Measurements from ENCODE around the gene ABTB2. TPM values are rescaled to one million over a fixed set of nuclear protein-coding genes. Genes with fewer than 3 reads are reported as not detected.
"Not testable (repeated sequence)": the region's sequence is repeated elsewhere in the genome, so short reads cannot be mapped to it uniquely, and the experiment has no call there.

ABTB2 gene
- 6.1 TPM for total RNA-seq
- long read RNA-seq, partial matches to known transcripts = 0 of 3 reads
- long read RNA-seq, other reads (novel, unspliced or antisense) = 3 of 3 reads

DNA sequence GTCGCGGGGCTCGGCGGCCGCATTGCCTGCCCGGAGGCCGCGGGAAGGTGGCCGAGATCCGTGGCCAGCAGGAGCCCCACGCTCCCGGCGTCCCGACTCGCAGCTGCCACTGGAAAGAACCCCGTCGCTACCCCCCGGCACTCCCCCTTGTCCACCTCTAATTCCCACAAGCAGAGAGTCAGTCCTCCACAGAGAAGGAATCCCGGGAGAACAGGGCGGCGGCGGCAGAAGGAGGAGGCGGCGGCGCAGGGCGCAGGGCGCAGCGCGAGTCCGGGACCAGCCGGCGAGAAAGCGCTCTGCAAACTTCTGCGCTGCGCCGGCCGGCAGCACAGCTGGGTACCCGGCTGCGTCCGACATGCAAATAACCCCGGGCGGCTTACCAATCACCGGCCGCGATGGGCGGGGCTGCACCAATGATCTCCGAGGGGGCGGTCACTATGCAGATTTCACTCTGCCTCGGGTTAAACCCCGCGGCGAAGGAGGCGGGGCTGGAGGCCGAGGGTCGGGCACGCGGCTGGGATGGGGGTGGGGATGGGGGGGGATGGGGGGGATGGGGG lies at the start of gene ABTB2:
TSS of gene ABTB2 (minus strand) at position 310 of the 557 bp plus-strand sequence.
- peak; percentile 98 for DNase-seq (ENCODE audit: low spot score)

DNA sequence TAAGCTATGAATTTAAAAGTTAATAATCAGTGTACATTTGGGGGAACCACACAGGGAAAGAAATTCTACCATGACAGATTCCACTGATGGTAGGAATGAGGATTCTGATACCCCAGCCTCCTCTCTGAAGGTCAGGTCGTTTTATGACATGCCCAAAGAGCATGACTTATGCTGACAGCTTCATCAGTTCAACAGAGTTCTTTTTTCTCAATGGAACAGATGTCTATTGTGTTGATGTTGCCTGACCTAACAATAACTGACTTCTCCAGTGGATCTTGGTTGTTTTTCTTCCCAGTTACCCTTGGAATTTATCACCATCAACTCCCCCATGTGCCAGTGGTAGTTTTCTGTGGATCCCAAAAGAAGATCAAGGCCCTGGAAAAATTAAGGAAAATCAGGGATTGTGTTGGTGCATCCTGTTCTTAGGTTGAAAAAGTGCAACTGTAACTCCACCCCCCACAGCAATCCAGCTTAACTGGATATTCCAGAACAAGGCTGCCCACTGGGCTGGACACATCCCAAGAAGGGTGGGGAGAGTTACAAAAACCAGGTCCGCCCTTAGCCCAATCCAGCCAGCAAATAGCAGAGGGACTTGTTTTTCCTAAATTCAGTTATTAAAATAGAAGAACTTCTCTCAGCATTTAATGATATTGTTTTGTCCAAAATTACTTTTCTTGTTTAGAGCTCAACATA lies 49.5 kb upstream of the ABTB2 start:
- DNase-seq (ENCODE audit: low spot score) = no peak

DNA sequence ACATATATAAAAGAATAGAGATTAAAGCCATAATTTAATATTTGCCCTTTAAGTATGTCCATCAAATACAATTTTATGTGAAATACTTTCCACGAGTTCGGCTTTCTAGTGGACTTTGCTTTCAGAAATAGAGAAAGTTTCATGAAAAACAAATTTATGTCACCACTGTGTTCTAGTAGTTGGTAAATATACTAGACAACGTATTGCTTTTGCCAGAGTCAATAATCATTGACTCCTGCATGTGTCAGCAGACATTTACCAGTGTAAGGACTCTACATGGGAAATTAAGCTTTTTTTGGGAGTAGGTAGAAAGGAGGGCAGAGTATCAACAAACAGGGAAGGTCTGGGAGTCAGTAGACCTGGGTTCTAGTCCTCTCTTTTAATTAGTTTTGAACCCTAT lies 48.6 kb upstream of the ABTB2 start:
- no peak for DNase-seq (ENCODE audit: low spot score)

- DNase-seq (ENCODE audit: low spot score) = no peak
Measured at GRCh38 chr11:34405079-34405858, 47.5 kb upstream of the ABTB2 start.

DNA sequence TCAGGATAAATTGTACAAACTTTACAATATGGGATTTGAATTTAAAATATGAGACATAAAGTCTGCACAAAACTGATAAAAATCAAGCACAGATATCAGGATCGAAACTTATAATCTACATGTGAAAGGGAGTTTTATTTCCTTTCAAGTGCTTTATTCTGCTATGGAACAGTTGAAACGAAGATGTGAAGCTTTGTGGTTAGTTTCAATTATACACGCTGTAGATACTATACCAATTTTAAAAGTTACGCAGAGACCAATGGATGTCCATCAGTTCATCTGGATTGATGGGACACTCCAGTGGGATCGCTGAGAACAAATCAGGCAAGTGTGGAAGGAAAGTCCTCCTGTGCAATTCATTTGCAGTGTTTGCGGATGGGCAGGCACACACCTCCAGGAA lies 46.5 kb upstream of the ABTB2 start:
- DNase-seq (ENCODE audit: low spot score) = no peak

- DNase-seq (ENCODE audit: low spot score) = no peak
Measured at GRCh38 chr11:34403431-34403830, 45.6 kb upstream of the ABTB2 start.

DNA sequence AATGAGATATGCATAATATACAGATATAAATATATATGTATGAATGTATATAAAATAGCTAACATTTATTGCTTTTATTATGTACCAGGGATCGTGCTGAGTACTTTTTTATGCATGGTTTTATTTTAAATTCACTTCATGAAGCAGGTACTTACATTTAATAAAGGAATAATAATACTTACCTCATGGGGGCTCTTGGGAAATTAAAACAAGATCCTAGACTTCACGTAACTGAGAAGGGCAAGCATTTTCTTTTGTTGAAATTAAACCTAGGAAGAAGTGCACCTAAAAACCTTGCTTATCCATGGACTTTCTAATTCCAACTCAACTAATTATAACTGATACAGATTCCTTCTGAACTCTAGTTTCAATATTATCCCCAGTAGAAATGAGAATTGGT lies 40.0 kb upstream of the ABTB2 start:
- DNase-seq (ENCODE audit: low spot score) = no peak

DNA sequence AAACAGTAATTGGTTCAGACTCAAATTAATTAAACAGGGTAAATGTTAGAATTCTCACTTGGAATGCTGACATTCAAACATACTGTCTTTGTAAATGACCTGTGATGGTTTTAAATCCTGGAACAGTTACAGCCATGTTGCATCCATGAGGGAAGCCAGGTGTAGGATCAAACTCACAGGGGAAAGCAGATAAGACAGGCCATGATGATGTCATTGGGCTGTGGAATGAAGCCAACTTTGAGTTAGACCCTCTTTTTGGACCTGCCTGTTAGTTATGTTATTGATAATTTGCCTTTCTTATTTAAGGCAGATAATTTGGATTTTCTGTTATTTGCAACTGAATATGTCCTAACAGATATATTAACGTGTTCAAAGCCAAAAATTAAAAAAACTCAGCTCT lies 39.3 kb upstream of the ABTB2 start:
- no peak for DNase-seq (ENCODE audit: low spot score)

GRCh38 chr11:34395916-34396550 lies 38.2 kb upstream of the ABTB2 start:
- DNase-seq (ENCODE audit: low spot score) = no peak

GRCh38 chr11:34394771-34395300 lies 37.0 kb upstream of the ABTB2 start:
- no peak for DNase-seq (ENCODE audit: low spot score)

- DNase-seq (ENCODE audit: low spot score) = no peak
Measured at GRCh38 chr11:34387653-34388052, 29.8 kb upstream of the ABTB2 start.

DNA sequence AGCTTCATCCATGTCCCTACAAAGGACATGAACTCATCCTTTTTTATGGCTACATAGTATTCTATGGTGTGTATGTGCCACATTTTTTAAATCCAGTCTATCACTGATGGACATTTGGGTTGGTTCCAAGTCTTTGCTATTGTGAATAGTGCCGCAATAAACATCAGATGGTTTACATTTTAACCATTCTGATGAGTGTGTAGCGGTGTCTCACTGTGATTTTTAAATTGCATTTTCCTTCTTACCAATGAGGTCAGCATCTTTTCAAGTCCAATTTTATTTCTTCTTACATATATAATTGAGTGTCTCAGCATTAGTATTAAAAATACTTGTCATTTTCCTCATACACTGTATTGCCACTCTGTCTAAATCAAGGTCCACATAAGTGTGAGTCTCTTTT lies 28.5 kb upstream of the ABTB2 start:
- not testable (repeated sequence) for DNase-seq (ENCODE audit: low spot score)

- DNase-seq (ENCODE audit: low spot score) = no peak
Measured at GRCh38 chr11:34382532-34383276, 24.9 kb upstream of the ABTB2 start.

DNA sequence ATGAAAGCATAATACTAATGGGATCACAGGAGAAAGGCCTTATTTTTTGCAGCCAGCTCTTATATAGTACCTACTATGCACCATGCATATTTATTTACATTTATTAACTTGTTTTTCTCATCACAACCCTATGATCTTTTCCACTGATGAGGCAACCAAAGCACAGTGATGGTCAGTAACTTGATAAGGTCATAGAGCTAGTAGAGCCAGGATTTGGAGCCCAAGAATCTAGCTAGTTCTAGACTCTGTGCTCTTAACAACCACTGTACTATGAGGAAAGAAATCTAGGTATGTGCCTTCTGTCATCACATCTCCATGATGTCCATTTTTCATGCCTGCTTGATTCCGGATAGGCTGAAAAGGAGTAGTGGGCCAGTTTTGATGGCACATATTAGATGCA lies 24.0 kb upstream of the ABTB2 start:
- DNase-seq (ENCODE audit: low spot score) = no peak

GRCh38 chr11:34380696-34381095 lies 22.9 kb upstream of the ABTB2 start:
- DNase-seq (ENCODE audit: low spot score) = no peak

DNA sequence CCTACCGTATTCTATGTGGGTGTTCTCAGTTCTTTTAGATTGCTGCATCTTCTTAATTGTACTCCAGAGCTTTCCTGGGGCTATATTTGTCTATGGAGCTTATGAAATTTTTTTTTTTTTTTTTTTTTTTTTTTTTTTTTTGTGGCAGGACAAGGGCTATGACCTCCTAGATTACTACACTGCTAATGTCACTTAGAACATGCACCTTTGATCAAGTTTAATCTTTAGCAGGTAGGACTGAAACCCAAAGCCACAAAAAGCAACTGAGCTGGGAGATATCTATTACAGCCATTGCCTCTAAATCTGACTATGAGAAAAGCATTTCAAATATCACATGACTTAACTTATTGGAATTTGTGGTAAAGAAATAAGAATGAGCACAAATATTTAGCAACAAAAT lies 21.7 kb upstream of the ABTB2 start:
- no peak for DNase-seq (ENCODE audit: low spot score)

DNA sequence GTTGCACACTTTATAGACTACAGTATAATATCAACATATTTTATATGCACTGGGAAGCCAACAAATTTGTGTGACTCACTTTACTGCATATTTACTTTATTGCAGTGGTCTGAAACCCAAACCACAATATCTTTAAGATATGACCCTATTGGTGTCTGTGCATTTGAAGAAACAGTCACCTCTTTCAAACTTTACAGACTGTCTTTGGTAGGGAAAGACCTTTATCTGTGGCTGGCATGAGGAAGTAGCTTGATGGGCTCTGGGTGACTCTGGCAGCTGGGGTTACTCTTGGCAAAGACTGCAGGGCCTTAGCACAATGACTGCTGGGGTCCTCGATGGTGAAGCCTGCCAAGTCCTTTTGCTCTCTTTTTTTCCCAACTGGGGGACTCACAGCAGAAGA lies 21.3 kb upstream of the ABTB2 start:
- DNase-seq (ENCODE audit: low spot score) = no peak

DNA sequence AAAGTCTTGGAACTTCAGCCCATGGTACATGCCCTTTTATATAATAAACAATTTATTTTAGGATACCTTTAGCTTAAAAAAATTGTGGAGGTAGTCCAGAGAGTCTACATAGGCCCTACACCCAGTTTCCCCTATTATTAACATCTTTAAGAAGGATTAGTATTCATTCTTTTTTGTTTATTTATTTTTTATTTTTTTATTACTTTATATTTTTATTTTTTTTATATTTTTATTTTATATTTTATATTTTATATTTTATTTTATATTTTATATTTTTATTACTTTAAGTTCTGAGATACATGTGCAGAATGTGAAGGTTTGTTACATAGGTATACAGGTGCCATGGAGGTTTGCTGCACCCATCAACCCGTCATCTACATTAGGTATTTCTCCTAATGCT lies 15.9 kb upstream of the ABTB2 start:
- DNase-seq (ENCODE audit: low spot score) = no peak

- no peak for DNase-seq (ENCODE audit: low spot score)
Measured at GRCh38 chr11:34366522-34366921, 8.7 kb upstream of the ABTB2 start.

DNA sequence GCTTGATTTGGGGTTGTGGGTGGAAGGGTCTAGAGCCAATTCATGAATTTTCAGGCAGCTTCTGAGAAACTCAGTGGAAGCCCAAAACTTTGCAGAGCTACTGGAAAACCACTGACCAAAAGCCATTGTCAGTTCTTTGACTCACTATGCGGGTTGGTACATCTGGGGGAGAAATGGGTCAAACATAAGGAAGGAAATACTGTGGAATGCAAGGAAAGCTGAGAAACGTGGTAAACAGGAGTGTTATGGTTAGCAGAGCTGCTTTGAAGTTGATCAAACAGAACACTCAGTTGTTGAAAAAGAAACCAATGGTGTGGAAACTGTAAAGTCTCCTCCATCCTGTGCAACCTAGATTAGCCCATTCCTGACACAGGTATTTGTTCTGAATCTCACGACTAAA lies 6.3 kb upstream of the ABTB2 start:
- no peak for DNase-seq (ENCODE audit: low spot score)

Data from mesenteric fat pad (tissue), 1 donor.